ENCODE data around the gene HCN3. TPM values are rescaled to one million over a fixed set of nuclear protein-coding genes. Genes with fewer than 3 reads are reported as not detected.

The HCN3 gene
- total RNA-seq, 6 experiments from 2014 or later, result 1.3 to 1.6 (median 1.5) TPM

DNA sequence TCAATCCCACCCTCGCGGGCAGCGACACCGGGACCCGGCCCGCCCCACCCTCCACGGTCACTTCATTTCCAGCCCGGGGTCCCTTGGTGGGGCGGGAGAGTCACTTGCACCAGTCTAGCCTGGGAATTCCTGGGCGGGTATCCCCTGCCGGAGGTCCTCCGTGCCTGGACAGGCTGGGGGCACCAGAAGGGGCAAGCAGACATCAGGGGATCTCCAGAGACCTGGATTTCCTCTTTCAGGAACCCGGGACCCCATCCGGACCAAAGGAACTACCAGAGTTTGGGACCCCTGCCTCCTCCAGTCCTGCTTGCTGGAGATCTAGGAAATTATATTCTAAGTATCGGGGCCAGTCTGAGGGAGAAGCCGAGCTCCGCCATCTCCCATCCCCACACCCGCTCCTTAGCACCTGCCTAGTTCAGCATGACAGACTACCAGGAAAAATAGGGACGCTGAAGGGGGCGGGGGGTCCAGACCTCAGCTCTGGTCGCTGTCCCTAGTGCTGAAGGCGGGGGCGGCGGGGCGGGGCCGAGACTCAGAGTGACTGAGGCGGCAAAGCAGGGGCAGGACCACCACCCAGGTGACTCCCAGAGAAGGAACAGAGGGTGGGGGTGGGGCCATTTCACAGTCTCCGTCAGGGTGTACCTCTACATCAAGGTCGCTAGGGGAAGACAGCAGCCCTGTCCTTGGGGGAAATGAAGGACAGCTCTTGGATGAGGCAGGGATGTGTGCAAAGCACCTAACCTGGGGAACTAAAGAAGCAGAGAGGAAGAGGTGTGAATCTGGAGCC, 832 bp downstream of the HCN3 start:
- peak overlapping the region; percentile 81 for H3K4me3 Mint-ChIP-seq
- H3K9me3 Mint-ChIP-seq, result no peaks in the 10 kb centered on the region
- no peaks in the 10 kb centered on the region; the same call in 1 of the 2 replicates for H3K27me3 Mint-ChIP-seq (ENCODE audit: insufficient read depth)
- no peak overlapping the region for H3K27ac Mint-ChIP-seq
- TF ChIP-seq CTCF (IDR thresholded peaks at IDR 0.05), result peak; percentile 51
- H3K36me3 Mint-ChIP-seq (ENCODE audit: low read depth), result no peaks in the 10 kb centered on the region
- no peak for DNase-seq
- H3K4me1 Mint-ChIP-seq (ENCODE audit: low read depth), result peaks cover 31% of the 10 kb centered on the region

GRCh38 chr1:155278689-155279160, 1.5 kb downstream of the HCN3 start:
- Mint-ChIP-seq H3K27me3 (ENCODE audit: insufficient read depth) (no peaks in the 10 kb centered on the region; the same call in 1 of the 2 replicates), H3K9me3 (no peaks in the 10 kb centered on the region), H3K27ac (no peak overlapping the region), H3K4me1 (ENCODE audit: low read depth) (peaks cover 29% of the 10 kb centered on the region), H3K4me3 (peak overlapping the region; percentile 81; the same call in 1 of the 2 replicates), H3K36me3 (ENCODE audit: low read depth) (no peaks in the 10 kb centered on the region)
- no peak for DNase-seq
- no peak for TF ChIP-seq CTCF (IDR thresholded peaks at IDR 0.05)

DNA sequence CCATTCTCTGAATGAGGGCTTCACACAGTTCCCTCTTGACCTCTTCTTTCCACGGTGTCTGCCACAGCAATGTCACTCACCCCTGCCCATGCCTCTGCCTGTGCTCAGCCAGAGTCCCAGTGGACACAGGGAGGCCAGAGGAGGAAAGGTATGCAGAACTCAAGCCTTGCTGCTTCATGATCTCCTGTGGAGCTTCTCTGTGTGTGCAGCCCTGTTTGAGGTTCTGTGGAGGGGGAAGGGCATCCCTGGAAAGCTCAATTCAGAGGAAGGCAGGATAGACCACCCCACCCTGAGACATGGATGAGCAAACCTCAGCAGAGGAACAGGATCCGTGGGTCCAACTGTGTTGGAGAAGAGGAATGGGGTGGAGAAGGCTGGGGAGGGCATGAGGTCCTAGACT, 2.0 kb downstream of the HCN3 start:
- H3K27ac Mint-ChIP-seq, result no peak overlapping the region
- H3K4me1 Mint-ChIP-seq (ENCODE audit: low read depth), result peaks cover 26% of the 10 kb centered on the region
- no peak for DNase-seq
- H3K4me3 Mint-ChIP-seq, result no peak overlapping the region
- no peaks in the 10 kb centered on the region for H3K36me3 Mint-ChIP-seq (ENCODE audit: low read depth)
- no peaks in the 10 kb centered on the region for H3K9me3 Mint-ChIP-seq
- no peaks in the 10 kb centered on the region; the same call in 1 of the 2 replicates for H3K27me3 Mint-ChIP-seq (ENCODE audit: insufficient read depth)
- no peak for TF ChIP-seq CTCF (IDR thresholded peaks at IDR 0.05)

GRCh38 chr1:155282488-155283091, 5.3 kb downstream of the HCN3 start:
- peaks cover 16% of the 10 kb centered on the region for H3K4me1 Mint-ChIP-seq (ENCODE audit: low read depth)
- no peak for DNase-seq
- H3K4me3 Mint-ChIP-seq, result no peak overlapping the region
- H3K9me3 Mint-ChIP-seq, result no peaks in the 10 kb centered on the region
- no peaks in the 10 kb centered on the region for H3K36me3 Mint-ChIP-seq (ENCODE audit: low read depth)
- peaks cover 5% of the 10 kb centered on the region for H3K27me3 Mint-ChIP-seq (ENCODE audit: insufficient read depth)
- H3K27ac Mint-ChIP-seq, result no peak overlapping the region
- no peak for TF ChIP-seq CTCF (IDR thresholded peaks at IDR 0.05)

DNA sequence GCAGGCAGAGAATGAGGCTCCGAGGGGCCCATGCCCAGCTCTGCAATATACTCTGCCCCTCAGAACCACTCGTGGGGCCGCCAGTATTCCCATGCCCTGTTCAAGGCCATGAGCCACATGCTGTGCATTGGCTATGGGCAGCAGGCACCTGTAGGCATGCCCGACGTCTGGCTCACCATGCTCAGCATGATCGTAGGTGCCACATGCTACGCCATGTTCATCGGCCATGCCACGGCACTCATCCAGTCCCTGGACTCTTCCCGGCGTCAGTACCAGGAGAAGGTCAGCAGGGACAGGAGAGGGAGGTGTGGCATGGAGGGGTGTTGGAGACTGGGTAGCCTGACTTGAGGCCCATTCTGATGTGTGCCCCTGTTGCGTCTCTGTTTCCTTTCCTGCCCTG, 7.2 kb downstream of the HCN3 start:
- no peak for DNase-seq

More for the DNA sequence above, 7.2 kb downstream of the HCN3 start:
- H3K27me3 Mint-ChIP-seq (ENCODE audit: insufficient read depth), result peaks cover 6% of the 10 kb centered on the region
- no peaks in the 10 kb centered on the region for H3K36me3 Mint-ChIP-seq (ENCODE audit: low read depth)
- H3K4me3 Mint-ChIP-seq, result no peak overlapping the region
- no peaks in the 10 kb centered on the region for H3K9me3 Mint-ChIP-seq
- H3K27ac Mint-ChIP-seq, result no peak overlapping the region
- peaks cover 4% of the 10 kb centered on the region for H3K4me1 Mint-ChIP-seq (ENCODE audit: low read depth)
- no peak for TF ChIP-seq CTCF (IDR thresholded peaks at IDR 0.05)

Data from HFFc6 (cell line).